LoVo (cell line): ENCODE data around the gene NPPB.
A peak's percentile ranks its signal among the peaks of the same experiment; 100 is the strongest.

Experiments used
- DNase-seq: peaks from one replicate; pipeline ENCODE4 v3.0.0-alpha.2; 2016; ENCODE audit warnings: low spot score

The NPPB gene

GRCh38 chr1:11856698-11857097 is 2.0 kb downstream of the NPPB start:
- DNase-seq: no peak

- no peak for DNase-seq
Measured at GRCh38 chr1:11855430-11855829, 3.3 kb downstream of the NPPB start.

GRCh38 chr1:11854519-11854918 is 4.2 kb downstream of the NPPB start:
- no peak for DNase-seq

- DNase-seq: no peak
Measured at GRCh38 chr1:11851180-11851579, 7.6 kb downstream of the NPPB start.

- DNase-seq: no peak
Measured at GRCh38 chr1:11850156-11850555, 8.6 kb downstream of the NPPB start.

GRCh38 chr1:11848373-11848700 is 10.4 kb downstream of the NPPB start:
- no peak for DNase-seq

- no peak for DNase-seq
Measured at GRCh38 chr1:11847667-11848372, 10.9 kb downstream of the NPPB start, which contains the start of gene NPPA. Gene NPPA (minus strand): TSS chr1:11847783. CDS start chr1:11847684, 99 bp downstream.

- no peak for DNase-seq
Measured at GRCh38 chr1:11845641-11846335, 13.0 kb downstream of the NPPB start.

- DNase-seq: no peak
Measured at GRCh38 chr1:11842154-11843041, 16.3 kb downstream of the NPPB start.

- no peak for DNase-seq
Measured at GRCh38 chr1:11841245-11842153, 17.2 kb downstream of the NPPB start.

- no peak for DNase-seq
Measured at GRCh38 chr1:11839727-11840705, 18.7 kb downstream of the NPPB start.

GRCh38 chr1:11838349-11839272 is 20.1 kb downstream of the NPPB start:
- DNase-seq: peak; percentile 58

GRCh38 chr1:11837767-11838348 is 20.9 kb downstream of the NPPB start:
- no peak for DNase-seq

GRCh38 chr1:11836955-11837766 is 21.6 kb downstream of the NPPB start:
- DNase-seq: no peak

- no peak for DNase-seq
Measured at GRCh38 chr1:11835441-11836225, 23.1 kb downstream of the NPPB start.

- no peak for DNase-seq
Measured at GRCh38 chr1:11833900-11834299, 24.8 kb downstream of the NPPB start.

GRCh38 chr1:11833497-11833896 is 25.2 kb downstream of the NPPB start:
- DNase-seq: no peak
